HepG2 (cell line): ENCODE data around the gene ADCY5. TPM values are rescaled to one million over a fixed set of nuclear protein-coding genes. Genes with fewer than 3 reads are reported as not detected.

ENCODE experiments used
- ATAC-seq: fragments of 200-7000 bp; cut with Tn5 transposase; 3 replicates; pipeline ENCODE4 v1.9.1; 2020; ENCODE audit warnings: mild to moderate bottlenecking, moderate library complexity
- BruUV-seq: library from RNA; stranded (reverse); fragments of 400-500 nt; replicated peaks from 2 replicates; lab custom pipeline; 2021; lab: Mats Ljungman, UMichigan
- CTCF ChIA-PET: fragments of 300-600 bp; formaldehyde crosslinking; extraction: SDS; loops from one replicate; lab custom pipeline; 2021; ENCODE audit warnings: low total read pairs, inconsistent platforms, low intra/inter-chr PET ratio; lab: Yijun Ruan, JAX
- POLR2A ChIA-PET: fragments of 350-600 bp; sonication (Branson Sonifier 250); formaldehyde crosslinking; loops from one replicate; lab custom pipeline; 2020; ENCODE audit warnings: antibody characterized with exemption, inconsistent platforms; lab: Yijun Ruan, JAX
- DNase-seq: peaks from one replicate; pipeline ENCODE4 v3.0.0-alpha.2; 2015; ENCODE audit warnings: low spot score
- FAIRE-seq: peaks from 3 replicates; lab custom pipeline; 2011; peaks lifted over from hg19 to GRCh38; lab: Jason Lieb, UNC
- H2AFZ ChIP-seq: one replicate; pipeline ENCODE4 v1.6.1; 2011; ENCODE audit warnings: low read length, inconsistent platforms
- H3K27ac ChIP-seq: fragments of 300-600 bp; 3 replicates; pipeline ENCODE4 v1.8.0; 2011; ENCODE audit warnings: mixed run types, mild to moderate bottlenecking, mixed read lengths, low read length, inconsistent platforms; ENCODE audit not compliant: insufficient read depth; ENCODE audit errors: extremely low read length
- H3K27me3 ChIP-seq, 2 experiments: fragments of 200-600 bp in 1 of 2; 2 replicates in 1 of 2; 3 replicates in 1 of 2; pipeline versions ENCODE4 v1.6.0 to v1.8.0; 2011; ENCODE audit warnings: low read length in 2 of 2, mild to moderate bottlenecking in 2 of 2, moderate library complexity in 2 of 2, inconsistent platforms in 1 of 2; ENCODE audit not compliant: insufficient read depth in 2 of 2, control insufficient read depth in 1 of 2
- H3K36me3 ChIP-seq, 2 experiments: fragments of 200-600 bp in 1 of 2; replicated peaks in 1 of 2; 2 replicates in 1 of 2; 3 replicates in 1 of 2; pipeline versions ENCODE4 v1.5.1 to v1.8.0; 2011; ENCODE audit warnings: low read length in 2 of 2, inconsistent platforms in 1 of 2; ENCODE audit not compliant: insufficient read depth in 2 of 2, control insufficient read depth in 1 of 2
- H3K4me1 ChIP-seq: 2 replicates; pipeline ENCODE4 v1.5.1; 2012; ENCODE audit warnings: low read length, inconsistent platforms; ENCODE audit not compliant: insufficient read depth
- H3K4me2 ChIP-seq: 2 replicates; pipeline ENCODE4 v1.6.0; 2011; ENCODE audit warnings: low read depth, low read length, inconsistent platforms
- H3K4me3 ChIP-seq, 3 experiments: fragments of 200-600 bp in 1 of 3; sonication (generic), shearing (Covaris generic) in 1 of 3; replicated peaks in 1 of 3; 2 replicates each; pipeline ENCODE4 v1.5.1; 2011 to 2016; ENCODE audit warnings: low read length in 3 of 3, inconsistent platforms in 2 of 3, low read depth in 2 of 3, mild to moderate bottlenecking in 2 of 3, control low read depth in 1 of 3, mixed read lengths in 1 of 3; ENCODE audit not compliant: insufficient read depth in 1 of 3
- H3K79me2 ChIP-seq: one replicate; pipeline ENCODE4 v1.6.1; 2011; ENCODE audit warnings: low read length, inconsistent platforms; ENCODE audit not compliant: insufficient read depth
- H3K9ac ChIP-seq: 2 replicates; pipeline ENCODE4 v1.6.0; 2011; ENCODE audit warnings: mild to moderate bottlenecking, low read depth, low read length, inconsistent platforms; ENCODE audit not compliant: insufficient read depth
- H3K9me3 ChIP-seq: 2 replicates; pipeline ENCODE4 v1.5.1; 2012; ENCODE audit warnings: mild to moderate bottlenecking, low read length
- H4K20me1 ChIP-seq: 2 replicates; pipeline ENCODE4 v1.6.0; 2011; ENCODE audit warnings: inconsistent platforms, mild to moderate bottlenecking, low read length, moderate library complexity; ENCODE audit not compliant: insufficient read depth
- GATA4 ChIP-seq: sonication (generic); IDR thresholded peaks from 2 replicates; pipeline ENCODE4 v1.6.1; 2016; ENCODE audit warnings: antibody characterized with exemption, low read depth, borderline replicate concordance
- IKZF1 ChIP-seq: fragments of 450-650 bp; IDR thresholded peaks from 2 replicates; pipeline ENCODE4 v1.7.1; 2016
- KAT2B ChIP-seq: fragments of 150-350 bp; IDR thresholded peaks from 2 replicates; pipeline ENCODE4 v1.6.1; 2014; ENCODE audit warnings: low read depth, low read length, borderline replicate concordance
- KDM3A ChIP-seq: IDR thresholded peaks from 2 replicates; pipeline ENCODE4 v1.6.1; 2018; ENCODE audit warnings: low read depth, missing compliant biosample characterization
- MYNN ChIP-seq: sonication (generic); formaldehyde crosslinking; IDR thresholded peaks from 2 replicates; pipeline ENCODE4 v1.4.0; 2020; ENCODE audit warnings: mild to moderate bottlenecking, low read depth, missing genetic modification reagents
- RAD51 ChIP-seq: fragments of 450-650 bp; IDR thresholded peaks from 2 replicates; pipeline ENCODE4 v1.6.1; 2016; ENCODE audit warnings: borderline replicate concordance
- RORA ChIP-seq: sonication (generic); formaldehyde crosslinking; IDR thresholded peaks from 2 replicates; pipeline ENCODE4 v1.5.0; 2020; ENCODE audit warnings: mild to moderate bottlenecking, missing genetic modification reagents, moderate library complexity
- TAF15 ChIP-seq: fragments of 200-400 bp; formaldehyde crosslinking; IDR thresholded peaks from one replicate; pipeline ENCODE4 v1.6.1; 2018; ENCODE audit warnings: mild to moderate bottlenecking, low read depth, low read length; ENCODE audit not compliant: poor library complexity, severe bottlenecking
- TCF7L2 ChIP-seq: IDR thresholded peaks from 2 replicates; pipeline ENCODE4 v1.6.1; 2011; ENCODE audit warnings: mild to moderate bottlenecking, low read depth, low read length, moderate library complexity
- ZNF549 ChIP-seq: sonication (generic); formaldehyde crosslinking; IDR thresholded peaks from 2 replicates; pipeline ENCODE4 v1.5.0; 2020; ENCODE audit warnings: missing genetic modification reagents
- ZNF572 ChIP-seq: sonication (generic); formaldehyde crosslinking; IDR thresholded peaks from 2 replicates; pipeline ENCODE4 v1.5.1; 2020; ENCODE audit warnings: mild to moderate bottlenecking, missing genetic modification reagents
- ZSCAN21 ChIP-seq: sonication (generic); formaldehyde crosslinking; IDR thresholded peaks from 2 replicates; pipeline ENCODE4 v1.8.0; 2022; ENCODE audit warnings: mild to moderate bottlenecking, missing genetic modification reagents, moderate library complexity, borderline replicate concordance
- WGBS: methylation state at CpG from one replicate; pipeline ENCODE4 v1.1.6; 2017; ENCODE audit warnings: low lambda C conversion rate; 5-methylcytosine and 5-hydroxymethylcytosine counted together
- in situ Hi-C: cut with HindIII; loops from 2 replicates; pipeline ENCODE4 v1.10.0; 2017; ENCODE audit warnings: low pct_unique_long_range_greater_than_20kb; ENCODE audit not compliant: extremely low pct_ligation_motif_present
- intact Hi-C: fragments of 100-400 bp; cut with micrococcal nuclease; formaldehyde crosslinking; loops from one replicate; pipeline ENCODE4 v1.10.0; 2022; ENCODE audit not compliant: unreplicated experiment
- polyA plus RNA-seq, 8 experiments: library from polyadenylated mRNA; depleted of rRNA in 3 of 8; stranded (reverse) in 7 of 8; unstranded in 1 of 8; fragments of >200 nt; fragmentation: Illumina TruSeq in 4 of 8; extraction: Trizol in 4 of 8; gene quantifications; 2 replicates each; pipeline versions ENCODE4 v1.2.1 to v1.2.3, GENCODE V29; 2011 to 2016; ENCODE audit warnings: low read depth in 4 of 8, missing spikeins in 1 of 8, mixed read lengths in 1 of 8; ENCODE audit not compliant: insufficient read depth in 1 of 8
- total RNA-seq, 5 experiments: library from RNA; depleted of rRNA; stranded (reverse); fragments of >200 nt; fragmentation: Illumina TruSeq; extraction: Trizol; gene quantifications; 2 replicates each; pipeline ENCODE4 v1.2.3, GENCODE V29; 2016; ENCODE audit warnings: low read depth in 1 of 5
- TF ChIP-seq, protein P1 (sequence below): sonication (generic); formaldehyde crosslinking; IDR thresholded peaks from 2 replicates; pipeline ENCODE4 v1.8.1; 2022; ENCODE audit warnings: mild to moderate bottlenecking, missing genetic modification reagents
- TF ChIP-seq, protein P2 (sequence below): IDR thresholded peaks from 2 replicates; pipeline ENCODE4 v1.6.1; 2016; ENCODE audit warnings: mild to moderate bottlenecking, missing biosample characterization, missing genetic modification reagents
- TF ChIP-seq, protein P3 (sequence below): sonication (generic); formaldehyde crosslinking; IDR thresholded peaks from 2 replicates; pipeline ENCODE4 v1.8.1; 2023; ENCODE audit warnings: mild to moderate bottlenecking, missing genetic modification reagents
- TF ChIP-seq, protein P4 (sequence below): IDR thresholded peaks from 2 replicates; pipeline ENCODE4 v1.6.1; 2016; ENCODE audit warnings: mild to moderate bottlenecking

The ADCY5 gene
- total and polyA plus RNA-seq, 2 of the 13 experiments (the other 11 are each of a cell fraction or from before 2014, with no cell fraction given): not detected

DNA sequence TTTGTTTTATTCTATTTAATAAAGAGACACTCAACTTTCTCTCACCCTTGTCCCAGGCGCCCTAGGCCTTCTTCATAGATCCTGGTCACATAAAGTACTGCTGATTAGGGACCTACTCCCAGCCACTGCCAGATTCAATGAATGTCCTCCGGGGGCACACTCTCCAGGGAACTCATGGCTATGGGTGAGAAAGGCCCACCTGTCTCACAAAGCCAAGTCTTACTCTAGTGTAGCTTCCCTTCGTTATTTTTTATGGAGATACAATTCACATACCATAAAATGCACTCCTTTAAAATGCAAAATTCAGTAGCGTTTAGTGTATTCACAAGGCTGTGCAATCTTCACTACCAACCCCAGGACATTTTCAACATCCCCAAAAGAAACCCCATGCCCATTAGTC, 87.8 kb downstream of the ADCY5 start:
- H3K4me1 ChIP-seq: no peaks in the 10 kb centered on the region
- no peaks in the 10 kb centered on the region for H3K79me2 ChIP-seq
- H2AFZ ChIP-seq: no peak overlapping the region
- ATAC-seq (peak; percentile 32; the same call in 2 of the 3 replicates), FAIRE-seq (no peak), DNase-seq (no peak)
- H3K27ac ChIP-seq: no peak overlapping the region
- WGBS: 23% methylated on average over 4 of the region's 4 CpGs
- TF ChIP-seq, protein P1, sequence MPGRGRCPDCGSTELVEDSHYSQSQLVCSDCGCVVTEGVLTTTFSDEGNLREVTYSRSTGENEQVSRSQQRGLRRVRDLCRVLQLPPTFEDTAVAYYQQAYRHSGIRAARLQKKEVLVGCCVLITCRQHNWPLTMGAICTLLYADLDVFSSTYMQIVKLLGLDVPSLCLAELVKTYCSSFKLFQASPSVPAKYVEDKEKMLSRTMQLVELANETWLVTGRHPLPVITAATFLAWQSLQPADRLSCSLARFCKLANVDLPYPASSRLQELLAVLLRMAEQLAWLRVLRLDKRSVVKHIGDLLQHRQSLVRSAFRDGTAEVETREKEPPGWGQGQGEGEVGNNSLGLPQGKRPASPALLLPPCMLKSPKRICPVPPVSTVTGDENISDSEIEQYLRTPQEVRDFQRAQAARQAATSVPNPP (CRISPR knock-in tag): no peak
- no peak for TF ChIP-seq KAT2B
- no peak for TF ChIP-seq TCF7L2
- no peak for TF ChIP-seq ZNF549 (CRISPR knock-in tag)
- TF ChIP-seq, protein P2, sequence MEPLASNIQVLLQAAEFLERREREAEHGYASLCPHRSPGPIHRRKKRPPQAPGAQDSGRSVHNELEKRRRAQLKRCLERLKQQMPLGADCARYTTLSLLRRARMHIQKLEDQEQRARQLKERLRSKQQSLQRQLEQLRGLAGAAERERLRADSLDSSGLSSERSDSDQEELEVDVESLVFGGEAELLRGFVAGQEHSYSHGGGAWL (CRISPR knock-in tag): no peak
- no TSS peak for BruUV-seq
- H3K27me3 ChIP-seq: peaks cover 0 to 3% of the 10 kb centered on the region in 2 experiments; a peak in 1 of 5 replicates
- H3K9me3 ChIP-seq: no peaks in the 10 kb centered on the region
- POLR2A ChIA-PET: no interaction called here
- intact Hi-C loops: no loop called here
- H3K4me2 ChIP-seq: no peak overlapping the region
- no peaks in the 10 kb centered on the region for H4K20me1 ChIP-seq
- CTCF ChIA-PET: no interaction called here
- H3K4me3 ChIP-seq: no peak overlapping the region
- no peaks in the 10 kb centered on the region for H3K36me3 ChIP-seq
- no peak overlapping the region for H3K9ac ChIP-seq
- in situ Hi-C loops: no loop called here

DNA sequence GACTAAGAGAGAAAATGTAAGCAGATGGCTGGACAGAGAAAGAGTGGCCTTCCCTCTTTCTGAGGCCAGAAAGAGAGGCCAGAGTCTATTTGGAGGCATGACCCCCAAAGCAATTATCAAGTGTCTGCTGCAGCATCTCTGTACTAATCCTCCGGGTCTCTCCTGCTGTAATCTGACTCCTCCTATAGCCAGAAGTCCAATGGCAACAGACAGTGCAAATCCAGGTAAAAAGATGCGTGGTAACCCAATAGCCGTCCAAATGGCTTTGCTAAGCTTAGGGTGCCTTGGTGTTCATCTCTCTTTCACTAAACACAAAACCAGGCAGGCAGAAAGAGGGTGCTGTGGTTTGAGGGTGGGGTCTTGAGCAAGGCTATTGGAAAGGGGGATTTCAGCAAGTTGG, 91.6 kb downstream of the ADCY5 start:
- CTCF ChIA-PET: no interaction called here
- Histone ChIP-seq H2AFZ (no peak overlapping the region), H3K36me3 (no peaks in the 10 kb centered on the region), H3K4me1 (no peaks in the 10 kb centered on the region), H3K4me2 (no peak overlapping the region), H3K27me3 (peaks cover 2 to 10% of the 10 kb centered on the region in 2 experiments; a peak in 2 of 5 replicates), H3K79me2 (no peaks in the 10 kb centered on the region), H3K9me3 (no peaks in the 10 kb centered on the region; the same call in 1 of the 2 replicates), H3K4me3 (no peak overlapping the region), H3K27ac (no peak overlapping the region), H4K20me1 (no peaks in the 10 kb centered on the region), H3K9ac (no peak overlapping the region)
- no TSS peak for BruUV-seq
- DNase-seq: no peak
- no peak for FAIRE-seq
- WGBS: 37% methylated on average over 3 of the region's 3 CpGs
- ATAC-seq: no peak
- in situ Hi-C loops (no loop called here), intact Hi-C loops (no loop called here)
- POLR2A ChIA-PET: no interaction called here
- TF ChIP-seq, protein P3, sequence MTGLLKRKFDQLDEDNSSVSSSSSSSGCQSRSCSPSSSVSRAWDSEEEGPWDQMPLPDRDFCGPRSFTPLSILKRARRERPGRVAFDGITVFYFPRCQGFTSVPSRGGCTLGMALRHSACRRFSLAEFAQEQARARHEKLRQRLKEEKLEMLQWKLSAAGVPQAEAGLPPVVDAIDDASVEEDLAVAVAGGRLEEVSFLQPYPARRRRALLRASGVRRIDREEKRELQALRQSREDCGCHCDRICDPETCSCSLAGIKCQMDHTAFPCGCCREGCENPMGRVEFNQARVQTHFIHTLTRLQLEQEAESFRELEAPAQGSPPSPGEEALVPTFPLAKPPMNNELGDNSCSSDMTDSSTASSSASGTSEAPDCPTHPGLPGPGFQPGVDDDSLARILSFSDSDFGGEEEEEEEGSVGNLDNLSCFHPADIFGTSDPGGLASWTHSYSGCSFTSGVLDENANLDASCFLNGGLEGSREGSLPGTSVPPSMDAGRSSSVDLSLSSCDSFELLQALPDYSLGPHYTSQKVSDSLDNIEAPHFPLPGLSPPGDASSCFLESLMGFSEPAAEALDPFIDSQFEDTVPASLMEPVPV: no peak
- no peak for TF ChIP-seq ZSCAN21 (CRISPR knock-in tag)
- TF ChIP-seq RAD51: no peak
- TF ChIP-seq, protein P4, sequence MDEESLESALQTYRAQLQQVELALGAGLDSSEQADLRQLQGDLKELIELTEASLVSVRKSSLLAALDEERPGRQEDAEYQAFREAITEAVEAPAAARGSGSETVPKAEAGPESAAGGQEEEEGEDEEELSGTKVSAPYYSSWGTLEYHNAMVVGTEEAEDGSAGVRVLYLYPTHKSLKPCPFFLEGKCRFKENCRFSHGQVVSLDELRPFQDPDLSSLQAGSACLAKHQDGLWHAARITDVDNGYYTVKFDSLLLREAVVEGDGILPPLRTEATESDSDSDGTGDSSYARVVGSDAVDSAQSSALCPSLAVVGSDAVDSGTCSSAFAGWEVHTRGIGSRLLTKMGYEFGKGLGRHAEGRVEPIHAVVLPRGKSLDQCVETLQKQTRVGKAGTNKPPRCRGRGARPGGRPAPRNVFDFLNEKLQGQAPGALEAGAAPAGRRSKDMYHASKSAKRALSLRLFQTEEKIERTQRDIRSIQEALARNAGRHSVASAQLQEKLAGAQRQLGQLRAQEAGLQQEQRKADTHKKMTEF (CRISPR knock-in tag): no peak
- no peak for TF ChIP-seq MYNN (CRISPR knock-in tag)
- TF ChIP-seq ZNF572: no peak
- no peak for TF ChIP-seq KDM3A (CRISPR knock-in tag)
- no peak for TF ChIP-seq IKZF1
- no peak for TF ChIP-seq GATA4
- TF ChIP-seq RORA (CRISPR knock-in tag): no peak
- no peak for TF ChIP-seq TAF15
